Naive B cell (primary cell): ENCODE measurements around the gene ASCL3. TPM values are rescaled to one million over a fixed set of nuclear protein-coding genes. Genes with fewer than 3 reads are reported as not detected.
A peak's percentile ranks its signal among the peaks of the same experiment; 100 is the strongest.
"Not testable (repeated sequence)": the region's sequence is repeated elsewhere in the genome, so short reads cannot be mapped to it uniquely, and the experiment has no call there.

Experiments
- ATAC-seq, 2 donors: fragments of 150-1000 bp; cut with Tn5 transposase; 2 replicates each; pipeline ENCODE4 v1.10.0; 2021; ENCODE audit warnings: low read depth in 2 of 2, mild to moderate bottlenecking in 2 of 2, moderate library complexity in 2 of 2
- DNase-seq: peaks from one replicate; pipeline ENCODE4 v3.0.0; 2022
- H3K27ac Mint-ChIP-seq, 6 donors: one replicate each; pipeline ENCODE4 v1.8.0; 2020 to 2022; ENCODE audit warnings: mild to moderate bottlenecking in 6 of 6, mixed read lengths in 6 of 6, moderate library complexity in 5 of 6, inconsistent platforms in 2 of 6
- H3K27me3 Mint-ChIP-seq, 3 donors: one replicate each; pipeline ENCODE4 v1.8.0; 2021 to 2022; ENCODE audit warnings: mixed read lengths in 3 of 3, mild to moderate bottlenecking in 1 of 3
- H3K36me3 Mint-ChIP-seq, 2 donors: one replicate each; pipeline ENCODE4 v1.8.0; 2020 to 2022; ENCODE audit warnings: mixed read lengths in 2 of 2, inconsistent platforms in 1 of 2, mild to moderate bottlenecking in 1 of 2
- H3K4me1 Mint-ChIP-seq, 3 donors: one replicate each; pipeline ENCODE4 v1.8.0; 2020 to 2022; ENCODE audit warnings: mixed read lengths in 3 of 3, inconsistent platforms in 1 of 3, mild to moderate bottlenecking in 1 of 3, moderate library complexity in 1 of 3
- H3K4me3 Mint-ChIP-seq, 8 donors: one replicate each; pipeline ENCODE4 v1.8.0; 2020 to 2022; ENCODE audit warnings: mild to moderate bottlenecking in 8 of 8, mixed read lengths in 8 of 8, moderate library complexity in 8 of 8, inconsistent platforms in 2 of 8
- H3K9me3 Mint-ChIP-seq, 7 donors: one replicate each; pipeline ENCODE4 v1.8.0; 2020 to 2022; ENCODE audit warnings: mixed read lengths in 7 of 7, mild to moderate bottlenecking in 5 of 7, inconsistent platforms in 2 of 7, moderate library complexity in 1 of 7
- polyA plus RNA-seq, 6 donors: library from polyadenylated mRNA; unstranded; fragments of 300-500 nt; fragmentation: Illumina TruSeq; gene quantifications; one replicate each; pipeline ENCODE4 v1.2.3, GENCODE V29; 2021; ENCODE audit warnings: low read depth in 6 of 6

ASCL3 gene
- polyA plus RNA-seq, 6 donors from 2014 or later, result not detected

- Mint-ChIP-seq H3K36me3 (no peaks in the 10 kb centered on the region), H3K27ac (peak overlapping the region; percentile 74 to 96 (median 87)), H3K27me3 (peaks cover 0 to 6% (median 3%) of the 10 kb centered on the region in 3 donors), H3K4me3 (peak overlapping the region; percentile 60 to 91 (median 84)), H3K9me3 (no peaks in the 10 kb centered on the region), H3K4me1 (peaks cover 30 to 41% (median 33%) of the 10 kb centered on the region in 3 donors)
- DNase-seq, result peak; percentile 36
- ATAC-seq, result peak; percentile 54 to 55
Observed at GRCh38 chr11:8913961-8914660, 28.7 kb downstream of the ASCL3 start.

DNA sequence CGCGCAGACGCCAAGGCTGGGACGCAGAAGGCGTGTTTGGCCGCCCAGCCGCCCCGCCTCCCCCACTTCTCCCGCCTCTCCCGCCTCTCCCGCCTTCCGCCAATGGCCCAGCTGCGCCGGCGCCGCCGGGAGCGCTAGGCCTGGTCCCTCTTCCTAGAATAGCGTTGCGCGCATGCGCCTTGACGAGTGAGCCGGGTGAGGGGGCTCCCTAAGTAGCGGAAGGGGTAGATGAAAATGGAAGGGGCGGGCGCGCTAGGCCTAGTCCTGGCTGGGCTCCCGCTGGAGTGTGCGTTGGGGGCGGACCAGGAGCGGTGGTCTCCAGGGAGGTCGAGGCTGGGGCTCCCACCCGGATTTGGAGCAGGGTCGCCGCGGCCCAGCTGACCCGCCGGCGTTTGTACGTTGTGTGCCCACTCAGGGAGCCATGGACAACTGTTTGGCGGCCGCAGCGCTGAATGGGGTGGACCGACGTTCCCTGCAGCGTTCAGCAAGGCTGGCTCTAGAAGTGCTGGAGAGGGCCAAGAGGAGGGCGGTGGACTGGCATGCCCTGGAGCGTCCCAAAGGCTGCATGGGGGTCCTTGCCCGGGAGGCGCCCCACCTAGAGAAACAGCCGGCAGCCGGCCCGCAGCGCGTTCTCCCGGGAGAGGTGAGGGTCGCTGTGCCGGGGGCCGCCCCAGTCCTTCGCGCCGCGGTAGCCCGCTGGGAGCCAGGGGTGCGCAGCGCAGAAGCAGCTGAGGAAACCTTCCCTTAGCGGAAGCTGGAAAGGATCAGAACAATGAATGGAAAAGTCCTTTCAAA lies 31.6 kb downstream of the ASCL3 start, which contains the start of gene AKIP1:
Gene AKIP1 (plus strand): TSS at position 161 of the 795 bp plus-strand sequence. CDS start 261 bp downstream, at position 422.
- Mint-ChIP-seq H3K4me1 (peaks cover 35 to 54% (median 47%) of the 10 kb centered on the region in 3 donors), H3K9me3 (no peaks in the 10 kb centered on the region)

DNA sequence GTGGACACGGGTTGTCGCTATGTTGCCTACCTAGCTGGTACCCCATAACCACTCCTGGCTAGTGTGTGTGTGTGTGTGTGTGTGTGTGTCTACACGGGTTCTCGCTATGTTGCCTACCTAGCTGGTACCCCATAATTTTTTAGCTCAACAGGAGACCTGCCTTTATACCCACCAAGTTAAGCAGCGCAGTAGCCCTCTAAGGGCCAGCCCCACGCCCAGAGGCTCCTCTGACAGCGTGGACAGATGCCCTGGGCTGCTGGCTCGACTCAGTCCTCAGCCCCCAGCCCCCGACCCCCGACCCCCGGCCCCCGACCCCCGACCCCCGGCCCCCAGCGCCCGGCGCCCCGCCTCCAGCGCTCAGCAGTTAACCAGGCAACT lies 32.2 kb downstream of the ASCL3 start:
- Mint-ChIP-seq H3K4me1 (peaks cover 35 to 54% (median 47%) of the 10 kb centered on the region in 3 donors), H3K27me3 (peaks cover 0 to 9% (median 6%) of the 10 kb centered on the region in 3 donors), H3K36me3 (no peaks in the 10 kb centered on the region), H3K4me3 (peak overlapping the region; percentile 89 to 97 (median 94)), H3K9me3 (no peaks in the 10 kb centered on the region), H3K27ac (peak overlapping the region in 3 of 6 donors; percentile 59 to 84 (median 67))
- ATAC-seq (peak in 1 of 2 donors; percentile 10), DNase-seq (no peak)

More for the DNA sequence above, 31.6 kb downstream of the ASCL3 start, which contains the start of gene AKIP1:
- H3K27me3 Mint-ChIP-seq, result peaks cover 0 to 9% (median 6%) of the 10 kb centered on the region in 3 donors
- DNase-seq, result peak; percentile 68
- peak within 1 kb of the TSS in 5 of 6 donors; percentile 62 to 94 (median 84) for H3K27ac Mint-ChIP-seq
- peak; percentile 69 to 72 for ATAC-seq
- no peaks in the 10 kb centered on the region for H3K36me3 Mint-ChIP-seq
- H3K4me3 Mint-ChIP-seq, result peak within 1 kb of the TSS; percentile 92 to 97 (median 94)

GRCh38 chr11:8908099-8908498 lies 34.7 kb downstream of the ASCL3 start:
- ATAC-seq (no peak), DNase-seq (no peak)
- no peaks in the 10 kb centered on the region for H3K36me3 Mint-ChIP-seq
- H3K4me3 Mint-ChIP-seq, result peak overlapping the region in 3 of 8 donors; percentile 22 to 94 (median 25)
- H3K27ac Mint-ChIP-seq, result no peak overlapping the region
- H3K9me3 Mint-ChIP-seq, result no peaks in the 10 kb centered on the region
- peaks cover 21 to 39% (median 31%) of the 10 kb centered on the region in 3 donors for H3K4me1 Mint-ChIP-seq
- peaks cover 0 to 9% (median 6%) of the 10 kb centered on the region in 3 donors for H3K27me3 Mint-ChIP-seq

DNA sequence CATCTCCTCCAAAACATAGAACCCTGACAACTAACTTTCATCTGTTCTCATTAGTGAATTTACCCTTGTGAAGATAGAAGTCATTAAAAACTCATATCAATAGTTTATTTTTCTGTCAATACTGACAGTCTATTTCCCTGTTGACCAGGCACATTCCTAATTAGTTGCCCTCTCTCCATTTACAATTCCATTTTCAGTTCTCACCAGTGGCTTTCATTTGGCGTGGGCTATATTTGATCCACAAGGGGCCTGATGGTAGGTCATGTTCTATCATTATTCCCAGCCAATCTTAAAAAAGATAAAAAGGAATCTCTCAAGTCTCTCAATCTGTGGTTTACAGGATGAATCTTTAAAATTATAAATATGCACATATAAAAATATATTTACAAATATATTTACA lies 35.7 kb downstream of the ASCL3 start:
- H3K27me3 Mint-ChIP-seq, result peaks cover 0 to 14% (median 6%) of the 10 kb centered on the region in 3 donors
- DNase-seq, result no peak
- no peaks in the 10 kb centered on the region for H3K36me3 Mint-ChIP-seq
- H3K27ac Mint-ChIP-seq, result no peak overlapping the region
- no peak for ATAC-seq
- H3K4me3 Mint-ChIP-seq, result no peak overlapping the region
- peaks cover 0 to 5% (median 2%) of the 10 kb centered on the region in 7 donors for H3K9me3 Mint-ChIP-seq
- H3K4me1 Mint-ChIP-seq, result peaks cover 21 to 34% (median 28%) of the 10 kb centered on the region in 3 donors

GRCh38 chr11:8905528-8906165 lies 37.2 kb downstream of the ASCL3 start:
- H3K4me1 Mint-ChIP-seq, result peaks cover 16 to 28% (median 26%) of the 10 kb centered on the region in 3 donors
- peaks cover 3 to 14% (median 10%) of the 10 kb centered on the region in 7 donors for H3K9me3 Mint-ChIP-seq
- no peak for ATAC-seq
- no peaks in the 10 kb centered on the region for H3K36me3 Mint-ChIP-seq
- H3K27ac Mint-ChIP-seq, result no peak overlapping the region
- no peak overlapping the region for H3K4me3 Mint-ChIP-seq
- peaks cover 0 to 24% (median 6%) of the 10 kb centered on the region in 3 donors for H3K27me3 Mint-ChIP-seq
- no peak for DNase-seq

DNA sequence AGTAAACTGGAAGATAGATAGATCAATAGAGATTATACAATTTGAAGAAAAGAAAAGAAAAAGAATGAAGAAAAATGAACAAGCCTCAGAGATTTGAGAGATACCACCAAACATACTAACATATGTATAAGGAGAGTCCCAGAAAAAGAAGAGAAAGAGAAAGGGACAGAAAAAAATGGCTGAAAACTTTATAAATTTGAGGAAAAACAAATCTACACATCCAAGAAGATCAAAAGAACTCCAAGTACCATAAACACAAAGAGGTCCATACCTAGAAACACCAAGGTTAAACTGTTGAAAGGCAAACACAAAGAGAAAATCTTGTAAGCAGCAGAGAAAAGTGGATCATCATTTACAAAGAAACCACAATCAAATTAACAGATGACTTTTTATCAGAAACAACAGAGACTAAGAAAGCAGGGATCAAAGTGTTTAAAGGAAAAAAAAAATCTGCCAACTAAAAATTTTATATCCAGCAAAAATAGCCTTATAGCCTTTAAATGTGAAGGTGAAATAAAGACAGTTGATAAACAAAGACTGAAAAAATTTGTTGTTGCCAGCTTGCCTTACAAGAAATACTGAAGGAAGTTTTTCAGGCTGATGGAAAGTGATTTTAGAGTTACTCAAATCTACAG lies 43.6 kb downstream of the ASCL3 start:
- Mint-ChIP-seq H3K9me3 (peaks cover 12 to 41% (median 30%) of the 10 kb centered on the region in 7 donors), H3K36me3 (peaks cover 0 to 15% of the 10 kb centered on the region in 2 donors), H3K27ac (no peak overlapping the region), H3K4me1 (no peaks in the 10 kb centered on the region), H3K27me3 (peaks cover 0 to 15% (median 0%) of the 10 kb centered on the region in 3 donors), H3K4me3 (no peak overlapping the region)
- DNase-seq (no peak), ATAC-seq (no peak)

DNA sequence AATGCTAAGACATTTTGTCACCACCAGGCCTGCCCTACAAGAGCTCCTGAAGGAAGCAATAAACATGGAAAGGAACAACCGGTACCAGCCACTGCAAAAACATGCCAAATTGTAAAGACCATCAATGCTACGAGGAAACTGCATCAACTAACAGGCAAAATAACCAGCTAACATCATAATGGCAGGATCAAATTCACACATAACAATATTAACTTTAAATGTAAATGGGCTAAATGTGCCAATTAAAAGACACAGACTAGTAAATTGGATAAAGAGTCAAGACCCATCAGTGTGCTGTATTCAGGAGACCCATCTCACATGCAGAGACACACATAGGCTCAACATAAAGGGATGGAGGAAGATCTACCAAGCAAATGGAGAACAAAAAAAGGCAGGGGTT lies 51.6 kb downstream of the ASCL3 start:
- H3K27ac Mint-ChIP-seq, H3K4me3 Mint-ChIP-seq, DNase-seq, ATAC-seq, H3K4me1 Mint-ChIP-seq, H3K36me3 Mint-ChIP-seq: not testable (repeated sequence)
- H3K9me3 Mint-ChIP-seq, result peaks cover 0 to 36% (median 11%) of the 10 kb centered on the region in 7 donors
- H3K27me3 Mint-ChIP-seq, result peaks cover 17 to 41% (median 36%) of the 10 kb centered on the region in 3 donors

Other genes starting within 250 kb of the ASCL3 start
- gene AKIP1, start 31.8 kb downstream of the ASCL3 start, polyA plus RNA-seq, result 10 to 100 TPM in 3 of 6 donors, 1 to 10 TPM in 3; 8.2 to 22.4 (median 10.1) TPM
- not detected for gene C11orf16, start 10.1 kb downstream of the ASCL3 start, polyA plus RNA-seq
- 100 to 1,000 TPM; 110 to 188 (median 127) TPM for gene TMEM9B, start 21.4 kb upstream of the ASCL3 start, polyA plus RNA-seq
- under 1 TPM in 3 of 6 donors, not detected in 3; 0.20 to 0.54 (median 0.40) TPM for gene NRIP3, start 61.0 kb upstream of the ASCL3 start, polyA plus RNA-seq
- not detected for gene SCUBE2, start 148.6 kb upstream of the ASCL3 start, polyA plus RNA-seq